CD1c-positive myeloid dendritic cell (primary cell): ENCODE measurements around the gene TMEM208.

Source experiments
- DNase-seq: peaks from one replicate; pipeline ENCODE4 v3.0.0-alpha.2; 2016; ENCODE audit errors: extremely low spot score

TMEM208 gene

GRCh38 chr16:67209565-67209964 lies 17.4 kb upstream of the TMEM208 start:
- DNase-seq, result no peak

- DNase-seq, result no peak
Observed at GRCh38 chr16:67210069-67210937, 16.6 kb upstream of the TMEM208 start.

DNA sequence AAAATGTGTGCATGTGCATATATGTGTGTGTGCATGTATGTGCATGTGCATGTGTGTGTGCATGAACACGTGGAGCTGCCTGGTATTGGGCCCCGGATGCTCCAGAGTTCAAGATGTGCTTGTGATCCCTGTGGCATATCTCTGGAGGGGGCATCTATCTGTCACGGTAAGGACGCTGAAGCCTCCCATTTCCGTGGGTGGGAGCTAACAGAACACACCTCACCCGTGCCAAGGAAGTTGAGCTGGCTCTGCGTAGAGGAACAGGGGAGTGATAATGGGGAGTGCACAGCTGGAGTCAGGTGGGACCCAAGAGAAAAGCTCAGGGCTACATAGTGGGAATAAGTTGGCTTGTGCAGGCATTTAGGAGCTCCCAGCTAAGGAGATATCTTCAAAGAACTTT lies 15.3 kb upstream of the TMEM208 start:
- DNase-seq, result no peak

- DNase-seq, result no peak
Observed at GRCh38 chr16:67212766-67213165, 14.2 kb upstream of the TMEM208 start.

- no peak for DNase-seq
Observed at GRCh38 chr16:67213197-67214019, 13.5 kb upstream of the TMEM208 start.

DNA sequence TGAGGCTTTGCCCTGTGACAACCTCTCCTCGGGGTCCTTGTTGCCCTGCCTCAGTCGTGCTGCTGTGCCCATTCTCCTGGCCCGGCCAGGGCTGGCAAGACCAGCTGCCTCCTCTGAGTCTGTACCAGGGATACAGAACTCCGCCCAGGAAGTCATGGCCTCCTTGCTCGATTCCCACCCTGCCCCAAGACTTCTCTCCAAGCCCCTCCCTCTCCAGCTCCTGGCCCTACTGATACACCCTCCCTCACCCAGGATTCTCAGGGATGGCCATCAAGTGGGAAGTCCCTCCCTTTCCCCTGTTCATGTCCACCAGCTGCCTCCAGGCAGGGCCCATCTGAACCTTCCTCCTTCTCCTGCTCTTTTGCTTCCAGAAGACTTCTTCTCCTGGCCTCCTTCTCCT lies 11.2 kb upstream of the TMEM208 start:
- DNase-seq, result no peak

DNA sequence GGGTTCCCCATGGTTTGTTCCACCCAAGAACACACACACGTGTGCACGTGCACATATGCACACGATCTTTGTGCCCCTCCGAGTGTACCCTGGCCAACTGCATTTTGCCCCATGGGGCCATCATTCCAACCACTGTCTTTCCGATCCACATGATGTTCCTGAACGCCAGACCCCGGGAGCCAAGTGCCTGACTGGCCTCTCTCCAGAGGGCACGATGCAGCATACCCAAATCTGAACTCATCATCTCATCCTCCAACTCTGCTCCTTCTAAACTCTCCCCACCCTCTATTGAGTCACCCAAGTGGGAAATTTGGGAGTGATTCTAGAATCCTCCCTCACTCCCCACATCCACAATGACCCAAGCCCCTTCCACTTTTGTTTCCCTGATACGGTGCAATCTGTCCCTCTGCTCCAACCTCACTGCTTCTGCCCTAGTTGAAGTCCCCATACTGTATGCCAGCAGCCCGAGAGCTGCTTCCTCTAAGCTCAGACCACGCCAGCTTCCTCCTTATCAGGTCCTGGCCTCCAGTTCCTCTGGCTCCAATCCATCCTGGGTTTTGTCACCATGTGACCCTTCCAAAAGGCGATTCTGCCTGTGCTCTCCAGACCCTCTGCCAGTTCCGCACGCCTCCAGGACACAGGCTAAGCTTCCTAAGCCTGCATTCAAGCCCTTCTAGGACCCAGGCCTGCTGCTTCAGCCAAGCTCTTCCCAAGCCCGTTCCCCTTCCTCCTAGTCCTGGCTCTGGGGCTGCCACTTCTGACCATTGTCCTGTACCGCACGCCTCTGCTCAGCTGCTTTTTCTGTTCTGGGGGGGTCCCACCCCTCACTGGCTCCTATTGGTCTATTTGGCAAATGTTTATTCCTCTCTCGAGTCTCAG lies 10.1 kb upstream of the TMEM208 start:
- DNase-seq, result peak; percentile 82

GRCh38 chr16:67223992-67224391 lies 2.9 kb upstream of the TMEM208 start:
- DNase-seq, result no peak

DNA sequence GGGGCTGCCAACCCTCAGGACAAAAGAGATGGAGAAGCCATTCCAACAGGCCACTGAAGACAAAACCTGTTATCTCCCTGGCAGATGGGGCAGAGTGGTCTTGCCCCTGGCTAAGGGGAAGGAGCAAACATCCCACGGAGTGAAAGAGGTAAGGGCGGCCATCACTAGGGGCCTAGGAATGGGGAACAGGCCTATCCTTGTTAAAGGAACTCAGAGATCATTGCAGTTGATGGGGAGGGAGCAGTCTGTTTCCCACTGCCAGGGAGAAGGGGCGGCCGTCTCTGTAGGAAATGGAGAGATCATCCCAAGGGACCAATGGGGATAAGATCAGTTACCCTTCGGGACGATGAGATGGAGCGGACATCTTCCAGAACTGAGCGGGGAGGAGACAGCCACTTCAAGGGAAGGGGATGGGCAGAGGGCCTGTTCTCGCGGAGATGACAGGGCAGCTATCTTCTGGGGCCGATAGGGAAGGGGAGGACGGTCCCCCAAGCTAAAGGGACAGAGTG lies 581 bp upstream of the TMEM208 start:
- no peak for DNase-seq

- DNase-seq, result no peak
Observed at GRCh38 chr16:67227567-67227921, 614 bp downstream of the TMEM208 start.

DNA sequence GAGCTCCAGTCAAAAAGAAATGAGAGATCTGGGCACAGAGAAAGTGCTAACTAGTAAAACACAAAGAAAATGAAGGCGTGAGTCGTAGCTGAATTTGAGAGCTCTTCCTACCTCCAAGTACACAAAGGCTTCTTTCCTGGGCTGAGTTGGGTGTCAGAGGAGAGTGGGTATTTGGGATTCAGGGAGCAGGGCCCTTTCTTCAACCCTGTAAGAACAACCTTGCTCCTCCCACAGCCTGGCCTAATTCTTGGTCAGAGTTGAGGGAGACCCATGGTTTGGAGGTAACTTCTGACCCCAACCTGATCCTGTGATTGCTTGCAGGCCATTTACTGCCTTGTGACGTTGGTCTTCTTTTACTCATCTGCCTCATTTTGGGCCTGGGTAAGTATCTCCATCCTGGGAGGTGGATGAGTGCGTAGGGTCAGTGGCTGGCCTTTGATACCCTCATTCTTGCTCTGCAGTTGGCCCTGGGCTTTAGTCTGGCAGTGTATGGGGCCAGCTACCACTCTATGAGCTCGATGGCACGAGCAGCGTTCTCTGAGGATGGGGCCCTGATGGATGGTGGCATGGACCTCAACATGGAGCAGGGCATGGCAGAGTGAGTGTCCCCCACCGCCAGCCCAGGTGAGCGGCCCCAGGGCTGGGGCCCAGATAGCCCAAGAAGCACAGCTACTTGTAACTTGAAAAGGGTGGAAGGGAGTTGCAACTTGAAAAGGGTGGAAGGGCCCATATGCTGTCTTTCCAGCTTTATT lies 1.3 kb downstream of the TMEM208 start:
- DNase-seq, result no peak

DNA sequence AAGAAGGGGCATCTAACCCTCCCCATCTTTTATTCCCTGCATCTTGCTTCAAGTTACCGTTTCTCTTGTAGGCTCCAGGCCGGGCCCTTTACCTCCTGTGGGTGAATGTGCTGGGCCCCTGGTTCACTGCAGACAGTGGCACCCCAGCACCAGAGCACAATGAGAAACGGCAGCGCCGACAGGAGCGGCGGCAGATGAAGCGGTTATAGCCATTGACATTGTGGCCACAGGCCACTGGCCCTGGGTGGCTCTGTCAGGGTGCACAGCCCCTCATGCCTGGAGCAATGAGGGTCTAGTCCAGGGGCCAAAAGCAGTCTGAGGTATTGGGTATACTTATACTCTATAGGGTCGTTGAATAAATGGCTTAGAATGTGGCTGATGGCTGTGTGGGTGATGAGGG lies 2.0 kb downstream of the TMEM208 start:
- no peak for DNase-seq

DNA sequence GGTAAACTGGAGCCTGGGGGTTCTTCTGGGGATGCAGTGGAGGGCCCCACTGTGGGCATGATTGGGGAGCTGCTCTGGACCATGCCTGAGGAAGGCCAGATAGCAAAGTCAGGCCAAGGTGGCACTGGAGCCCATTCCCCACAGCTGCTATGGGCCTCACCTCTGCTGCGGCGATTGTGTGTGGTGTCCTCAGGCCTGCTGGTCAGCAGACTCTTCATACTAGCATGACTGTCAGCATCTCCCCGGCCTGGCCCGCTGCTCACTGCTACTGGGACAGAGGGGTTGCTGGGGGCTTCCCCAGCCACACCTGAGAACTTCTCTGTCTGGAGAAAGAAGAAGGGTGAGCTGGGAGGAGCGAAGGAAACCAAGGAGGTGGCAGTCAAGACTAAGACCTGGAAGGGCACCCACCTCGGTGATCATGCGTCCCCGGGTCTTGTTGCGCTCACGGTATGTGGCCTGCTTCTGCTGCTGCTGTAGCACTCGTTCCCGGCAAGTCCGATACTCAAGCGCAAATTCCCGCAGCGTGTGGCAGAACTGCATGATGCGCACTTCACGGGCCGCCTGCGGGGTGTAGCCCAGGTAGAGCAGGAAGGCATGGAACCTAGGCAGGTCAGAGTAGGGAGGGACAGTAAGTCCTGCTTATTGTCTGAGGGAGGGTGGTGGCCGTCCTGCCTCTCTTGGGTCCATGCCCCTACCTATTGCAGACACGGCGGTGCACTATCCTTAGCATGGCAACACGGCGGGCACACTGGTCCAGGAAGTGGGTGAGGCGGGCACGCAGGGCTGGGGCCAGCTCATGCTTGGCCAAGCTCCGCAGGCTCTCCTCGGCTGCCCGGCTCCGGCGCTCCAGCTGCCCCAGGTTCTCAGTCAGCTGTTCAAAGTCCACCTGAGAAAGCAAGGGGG lies 3.2 kb downstream of the TMEM208 start:
- no peak for DNase-seq

- DNase-seq, result no peak
Observed at GRCh38 chr16:67230809-67231660, 4.1 kb downstream of the TMEM208 start.

DNA sequence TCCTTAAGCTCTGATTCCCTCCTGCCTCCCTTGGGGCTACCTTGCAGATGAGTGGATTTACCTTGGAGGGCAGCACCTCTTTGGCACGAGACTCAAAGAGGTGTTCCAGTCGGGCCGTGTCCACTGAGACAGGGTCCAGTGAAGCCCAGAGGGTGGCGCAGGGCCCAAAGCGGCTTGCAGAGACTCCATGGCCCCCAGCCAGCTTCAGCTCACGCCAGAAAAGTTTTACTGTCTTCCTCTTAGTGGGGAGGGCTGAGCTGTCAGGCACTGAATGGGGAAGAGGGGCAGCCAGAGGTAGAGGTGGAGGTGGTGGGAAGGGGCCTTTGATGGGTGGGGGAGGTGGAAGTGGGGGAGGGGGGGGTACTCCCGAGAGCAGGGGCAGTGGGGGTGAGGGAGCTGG lies 6.7 kb downstream of the TMEM208 start:
- no peak for DNase-seq

- DNase-seq, result no peak
Observed at GRCh38 chr16:67234180-67234597, 7.3 kb downstream of the TMEM208 start.

- peak; percentile 10 for DNase-seq
Observed at GRCh38 chr16:67235816-67236562, 9.1 kb downstream of the TMEM208 start.
